ENCODE results near the gene APOD. TPM values are rescaled to one million over a fixed set of nuclear protein-coding genes. Genes with fewer than 3 reads are reported as not detected.

APOD gene
- total RNA-seq, 1 donor: not detected

DNA sequence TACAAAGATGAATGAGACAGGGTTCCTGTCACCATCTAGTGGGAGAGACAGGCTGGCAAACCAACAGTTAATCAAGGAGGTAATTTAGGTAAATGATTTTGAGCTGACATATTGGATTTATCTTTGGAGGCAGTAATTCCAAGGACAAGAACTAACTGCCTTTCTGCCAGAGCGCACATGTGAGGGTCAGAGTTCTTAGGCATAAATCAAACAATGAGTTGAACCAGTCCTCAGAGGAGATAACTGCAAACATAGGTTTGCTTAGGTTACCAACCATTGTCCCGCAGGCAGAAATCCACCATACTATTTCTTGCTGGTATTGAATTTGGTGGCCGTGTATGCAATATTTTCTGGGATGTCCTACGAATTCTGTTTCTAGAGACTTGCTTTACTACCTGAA is 26.4 kb downstream of the APOD start:
- no peak for DNase-seq (ENCODE audit: low read depth in 2 of 3, low spot score in 2 of 3)

DNA sequence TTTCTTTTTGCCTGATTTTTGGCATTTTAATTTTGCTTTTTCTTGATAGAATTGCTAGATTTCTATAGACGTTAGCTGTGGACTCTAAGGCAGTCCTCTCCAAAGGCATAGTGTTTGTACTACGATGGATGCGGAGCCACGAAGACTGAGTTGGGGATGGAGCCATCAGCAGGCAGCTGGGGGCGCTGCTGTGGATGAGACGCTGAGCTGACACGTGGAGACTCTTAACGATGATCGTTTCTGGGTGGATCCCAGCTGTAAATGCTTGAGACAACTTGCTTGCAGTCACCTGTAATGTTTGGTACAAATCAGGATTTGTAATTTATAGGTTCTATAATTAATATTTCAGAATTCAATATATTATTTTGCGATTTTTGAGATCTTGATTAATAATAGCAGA is 27.4 kb downstream of the APOD start:
- DNase-seq (ENCODE audit: low read depth in 2 of 3, low spot score in 2 of 3): peak in 1 of 3 donors; percentile 47

DNA sequence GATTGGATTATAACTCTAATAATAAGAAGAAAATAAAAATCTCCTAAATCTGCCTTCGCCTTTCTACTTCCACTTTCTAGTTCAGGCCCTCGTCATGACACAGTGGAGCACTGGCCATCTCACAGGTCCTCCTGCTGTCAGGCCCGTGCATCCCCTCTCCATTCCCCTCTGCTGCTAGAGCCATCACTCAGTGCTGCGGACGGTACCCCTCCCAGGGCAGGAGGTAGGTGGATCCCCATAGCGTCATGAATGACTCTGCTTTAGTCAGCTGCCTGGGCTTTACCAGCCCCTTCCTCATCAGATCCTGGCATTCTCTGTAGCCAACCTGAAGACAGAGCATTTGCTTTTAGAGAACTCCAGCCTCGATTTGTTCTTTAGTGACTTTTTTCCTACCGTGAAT is 28.6 kb downstream of the APOD start:
- DNase-seq (ENCODE audit: low read depth in 2 of 3, low spot score in 2 of 3): no peak

DNA sequence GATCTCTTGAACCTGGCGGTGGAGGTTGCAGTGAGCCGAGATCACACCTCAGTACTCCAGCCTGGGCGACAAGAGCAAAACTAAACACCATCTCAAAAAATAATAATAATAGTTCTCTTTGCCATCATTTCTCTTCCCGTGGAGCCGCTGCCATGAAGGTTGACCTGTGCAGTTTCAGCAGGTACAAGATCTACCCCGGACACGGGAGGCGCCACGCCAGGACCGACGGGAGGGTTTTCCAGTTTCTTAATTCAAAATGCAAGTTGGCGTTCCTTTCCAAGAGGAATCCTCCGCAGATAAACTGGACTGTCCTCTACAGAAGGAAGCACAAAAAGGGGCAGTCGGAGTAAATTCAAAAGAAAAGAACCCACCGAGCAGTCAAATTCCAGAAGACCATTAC is 29.3 kb downstream of the APOD start:
- no peak for DNase-seq (ENCODE audit: low read depth in 2 of 3, low spot score in 2 of 3)

DNA sequence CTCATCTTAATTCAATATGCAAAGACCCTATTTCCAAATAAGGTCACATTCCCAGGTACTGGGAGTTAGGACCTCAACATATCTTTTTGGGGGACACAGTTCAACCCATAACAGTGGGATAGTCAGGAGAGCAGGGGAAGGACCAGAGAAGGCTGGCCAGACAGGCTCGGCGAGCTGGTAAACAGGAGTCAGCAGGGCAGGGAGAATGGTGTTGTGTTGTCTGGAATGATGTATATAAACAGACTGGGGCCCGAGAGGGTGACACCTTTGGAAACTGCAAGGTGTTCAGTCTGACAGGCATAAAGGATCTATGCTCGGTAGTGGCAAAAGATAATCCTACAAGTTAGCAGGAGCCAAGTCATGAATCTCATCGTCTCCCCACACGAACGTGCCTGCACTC is 30.5 kb downstream of the APOD start:
- no peak for DNase-seq (ENCODE audit: low read depth in 2 of 3, low spot score in 2 of 3)

DNA sequence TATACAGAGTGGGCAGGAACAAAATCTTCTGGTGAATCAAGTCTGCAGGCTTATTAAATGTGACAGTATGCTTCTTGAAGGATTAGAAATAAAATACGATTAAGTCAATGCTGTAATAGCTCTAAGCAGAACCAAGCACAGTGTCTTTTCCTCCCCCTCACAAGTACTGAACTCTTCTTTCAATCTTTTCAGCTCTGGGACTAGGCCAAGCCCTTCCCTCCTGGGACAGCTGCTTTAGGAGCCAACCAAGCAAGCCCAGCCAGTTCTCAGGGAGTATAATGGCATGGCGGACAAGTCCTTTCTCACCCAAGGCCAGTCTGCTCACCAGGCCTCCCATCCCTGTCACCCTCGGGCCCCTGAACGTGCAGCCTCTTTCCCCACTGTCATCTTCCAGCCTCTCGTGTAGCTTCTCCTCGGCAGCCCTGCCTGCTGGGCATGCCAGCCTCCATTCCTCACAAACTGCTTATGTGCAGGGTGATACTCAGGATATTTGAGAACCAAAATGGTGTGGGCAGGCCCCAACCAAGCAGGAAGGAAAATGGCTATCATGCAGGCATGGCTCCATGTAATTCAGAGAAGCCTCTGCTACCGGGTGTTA is 32.3 kb downstream of the APOD start:
- DNase-seq (ENCODE audit: low read depth in 2 of 3, low spot score in 2 of 3): no peak

DNA sequence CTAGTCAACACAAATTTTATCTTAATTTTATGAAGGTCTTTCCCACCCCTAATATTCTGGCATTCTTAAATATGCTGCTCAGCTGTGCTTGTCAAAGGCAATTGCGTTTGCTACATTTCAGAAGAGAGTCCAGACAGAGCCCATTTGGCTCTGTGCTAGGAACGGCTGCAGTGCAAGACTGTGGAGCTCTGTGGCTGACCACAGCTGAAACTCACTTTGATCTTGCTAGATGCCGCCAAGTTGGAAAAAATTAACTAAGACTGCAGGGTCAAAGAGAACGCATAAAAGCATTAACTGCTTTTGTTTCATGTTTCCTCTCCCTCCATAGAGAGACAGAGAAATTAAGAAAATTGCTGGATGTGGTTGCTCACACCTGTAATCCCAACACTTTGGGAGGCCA is 33.0 kb downstream of the APOD start:
- DNase-seq (ENCODE audit: low read depth in 2 of 3, low spot score in 2 of 3): no peak

DNA sequence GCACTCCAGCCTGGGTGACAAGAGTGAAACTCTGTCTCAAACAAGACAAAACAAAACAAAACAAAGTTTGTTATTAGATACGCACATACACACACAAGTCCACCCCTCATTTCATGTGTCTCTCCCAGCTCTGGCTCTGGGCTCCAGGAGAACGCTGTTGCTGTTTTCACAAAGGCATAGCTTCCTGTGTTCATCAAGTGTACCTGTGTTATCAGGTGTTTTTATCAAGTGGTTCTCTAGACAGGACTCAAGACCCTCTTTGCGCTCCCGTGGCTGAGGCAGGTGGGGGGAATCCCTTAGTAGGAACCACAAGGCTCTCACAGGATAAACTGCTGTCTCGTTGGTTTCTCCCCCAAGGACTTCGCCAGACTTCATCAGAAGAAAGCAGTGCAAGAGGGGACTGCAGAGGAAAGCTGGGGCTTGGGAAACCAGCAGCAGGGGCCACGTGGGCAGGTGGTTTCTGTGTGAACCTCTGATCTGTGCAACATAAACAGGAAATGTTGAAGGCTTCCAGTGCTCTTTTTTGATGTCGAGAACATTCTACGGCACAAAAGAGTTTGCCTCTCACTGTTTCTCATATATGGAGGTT is 33.7 kb downstream of the APOD start:
- peak in 2 of 3 donors; percentile 36 to 73 for DNase-seq (ENCODE audit: low read depth in 2 of 3, low spot score in 2 of 3)

DNA sequence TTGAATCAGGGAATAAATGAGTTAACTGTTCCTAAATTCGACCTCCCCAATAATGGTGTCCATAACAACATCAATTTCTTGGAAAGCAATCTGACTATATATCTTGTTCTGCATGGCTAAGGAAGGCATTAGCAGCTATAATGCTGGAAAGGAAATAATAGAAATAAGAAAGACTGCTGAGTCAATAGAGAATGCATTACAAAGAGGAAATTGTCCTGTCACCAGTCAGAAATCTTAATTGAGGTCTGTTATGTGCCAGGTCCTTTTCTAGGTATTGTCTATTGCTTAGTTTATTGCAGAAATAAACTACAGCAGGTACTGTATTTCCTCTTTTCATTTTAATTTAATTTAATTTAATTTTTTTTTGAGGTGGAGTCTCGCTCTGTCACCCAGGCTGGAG is 34.8 kb downstream of the APOD start:
- DNase-seq (ENCODE audit: low read depth in 2 of 3, low spot score in 2 of 3): peak in 1 of 3 donors; percentile 32

DNA sequence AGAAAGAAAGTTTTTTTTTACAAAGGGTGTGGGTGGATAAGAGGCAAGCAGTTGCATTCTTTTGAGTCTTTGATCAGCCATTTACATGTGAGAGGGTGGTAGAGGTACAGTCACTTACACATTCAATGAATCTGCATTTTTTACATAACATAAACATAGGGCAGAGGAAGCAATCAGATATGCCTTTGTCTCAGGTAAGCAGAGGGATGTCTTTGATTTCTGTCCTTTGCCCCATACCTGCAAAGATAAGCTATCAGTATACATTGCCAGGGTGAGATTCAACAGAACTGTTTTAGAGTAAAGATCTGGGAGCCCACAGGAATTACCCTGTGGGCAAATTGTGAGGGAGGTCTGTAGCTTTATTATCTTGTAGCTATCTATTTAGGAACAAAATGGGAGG is 35.2 kb downstream of the APOD start:
- DNase-seq (ENCODE audit: low read depth in 2 of 3, low spot score in 2 of 3): no peak

DNA sequence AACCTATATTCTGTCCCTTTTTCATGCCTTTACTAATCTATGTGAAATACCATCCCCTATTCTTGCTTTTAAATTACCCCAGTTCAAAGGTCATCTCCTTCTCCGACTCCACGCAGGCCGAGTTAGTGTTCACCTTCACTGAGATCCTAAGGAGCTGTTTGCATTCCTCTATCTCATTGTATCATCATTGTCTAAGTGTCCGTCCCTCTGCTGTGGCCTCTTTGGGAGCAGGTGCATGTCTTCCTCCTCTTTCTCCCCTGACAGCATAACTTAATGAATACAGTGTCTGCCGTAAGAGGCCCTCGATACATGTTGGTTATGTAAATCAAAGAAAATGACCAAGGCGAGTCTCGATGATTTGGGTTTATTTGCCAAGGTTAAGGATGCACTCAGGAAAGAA is 35.7 kb downstream of the APOD start:
- DNase-seq (ENCODE audit: low read depth in 2 of 3, low spot score in 2 of 3): no peak

DNA sequence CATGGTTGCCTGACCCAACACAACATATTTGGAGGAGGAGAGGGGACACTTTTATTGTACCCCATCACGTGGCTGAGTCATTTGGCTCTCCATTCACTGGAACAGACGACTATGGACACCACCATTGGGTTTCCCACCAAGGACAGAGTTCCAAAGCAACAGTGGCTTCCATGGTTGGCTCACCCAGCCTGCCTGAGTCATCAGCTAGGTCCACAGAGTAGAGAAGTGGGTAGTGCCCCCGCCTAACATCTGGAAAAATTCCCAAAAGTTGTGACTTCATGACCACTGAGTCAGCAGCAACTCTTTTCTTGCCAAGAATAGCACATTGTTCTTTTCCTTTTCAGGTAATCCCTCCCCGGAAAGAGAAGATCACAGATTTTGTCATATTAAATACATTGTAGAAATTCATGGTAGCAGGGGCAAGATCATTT is 37.6 kb downstream of the APOD start:
- no peak for DNase-seq (ENCODE audit: low read depth in 2 of 3, low spot score in 2 of 3)

DNA sequence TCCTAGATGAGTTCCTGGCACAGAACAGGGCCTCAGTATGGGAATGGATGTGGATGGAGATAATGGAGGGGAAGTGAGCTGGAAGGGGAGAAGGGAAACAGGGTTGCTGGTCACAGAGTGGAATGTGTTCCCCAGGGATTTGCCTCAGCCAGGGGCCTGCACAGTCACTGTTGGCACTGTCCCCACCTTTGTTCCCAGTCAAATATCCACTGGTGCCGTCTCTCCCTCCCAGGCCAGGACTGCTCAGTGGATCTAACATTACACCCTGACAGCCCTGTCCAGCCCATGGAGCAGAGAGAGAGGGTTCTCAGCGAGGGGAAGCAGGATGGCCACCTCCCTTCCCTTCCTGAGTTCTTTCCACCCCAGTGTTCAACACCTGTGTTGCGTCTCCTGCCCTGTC is 39.1 kb downstream of the APOD start:
- no peak for DNase-seq (ENCODE audit: low read depth in 2 of 3, low spot score in 2 of 3)

DNA sequence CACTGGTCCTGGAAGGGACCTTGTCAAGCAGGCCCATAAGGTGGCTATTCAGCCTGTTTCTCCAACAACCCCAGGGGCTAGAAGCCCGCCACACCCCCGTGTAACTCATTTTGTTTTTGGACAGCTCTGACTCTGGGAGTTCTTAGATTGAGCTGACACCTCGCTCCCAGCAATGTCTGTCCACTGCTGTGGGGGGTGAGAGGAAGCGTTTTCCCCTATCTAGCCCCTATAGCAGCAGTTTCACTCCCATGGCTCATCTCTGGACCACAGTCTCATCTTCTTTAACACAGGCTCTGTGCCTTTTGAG is 39.6 kb downstream of the APOD start:
- DNase-seq (ENCODE audit: low read depth in 2 of 3, low spot score in 2 of 3): no peak

DNA sequence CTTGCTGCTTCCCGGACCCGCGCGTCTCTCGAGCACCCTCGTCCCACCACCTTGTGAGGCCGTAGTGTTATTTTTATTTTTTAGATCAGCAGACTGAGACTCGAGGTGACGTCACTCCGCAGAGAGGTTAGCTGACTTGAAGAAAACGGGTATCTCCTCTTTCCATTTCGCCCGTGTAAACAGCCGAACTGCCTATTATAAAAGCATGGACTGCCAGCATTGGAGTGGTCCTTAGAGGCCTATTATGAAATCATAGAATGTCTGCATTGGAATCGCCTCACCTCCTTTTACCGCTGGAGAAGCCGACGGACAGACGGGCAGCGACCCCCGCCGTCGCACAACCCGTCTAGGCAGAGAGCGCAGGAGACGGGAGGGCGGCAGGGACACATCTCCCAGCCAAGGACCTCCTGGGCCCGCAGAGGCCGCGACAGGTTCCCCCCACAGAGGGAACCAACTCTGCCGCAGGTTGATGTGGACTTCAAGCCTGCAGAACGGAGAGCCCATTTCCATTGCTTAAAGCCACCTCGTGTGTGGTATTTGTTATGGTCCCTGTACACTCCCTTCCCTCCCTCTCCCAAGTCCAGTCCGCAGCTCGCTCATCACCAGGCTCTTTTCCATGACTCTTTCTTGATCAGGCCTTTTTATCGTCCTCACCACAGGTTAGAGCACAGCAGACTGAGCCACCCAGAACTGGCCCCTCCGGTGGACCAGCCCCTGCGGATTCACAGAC is 40.1 kb downstream of the APOD start:
- DNase-seq (ENCODE audit: low read depth in 2 of 3, low spot score in 2 of 3): no peak

DNA sequence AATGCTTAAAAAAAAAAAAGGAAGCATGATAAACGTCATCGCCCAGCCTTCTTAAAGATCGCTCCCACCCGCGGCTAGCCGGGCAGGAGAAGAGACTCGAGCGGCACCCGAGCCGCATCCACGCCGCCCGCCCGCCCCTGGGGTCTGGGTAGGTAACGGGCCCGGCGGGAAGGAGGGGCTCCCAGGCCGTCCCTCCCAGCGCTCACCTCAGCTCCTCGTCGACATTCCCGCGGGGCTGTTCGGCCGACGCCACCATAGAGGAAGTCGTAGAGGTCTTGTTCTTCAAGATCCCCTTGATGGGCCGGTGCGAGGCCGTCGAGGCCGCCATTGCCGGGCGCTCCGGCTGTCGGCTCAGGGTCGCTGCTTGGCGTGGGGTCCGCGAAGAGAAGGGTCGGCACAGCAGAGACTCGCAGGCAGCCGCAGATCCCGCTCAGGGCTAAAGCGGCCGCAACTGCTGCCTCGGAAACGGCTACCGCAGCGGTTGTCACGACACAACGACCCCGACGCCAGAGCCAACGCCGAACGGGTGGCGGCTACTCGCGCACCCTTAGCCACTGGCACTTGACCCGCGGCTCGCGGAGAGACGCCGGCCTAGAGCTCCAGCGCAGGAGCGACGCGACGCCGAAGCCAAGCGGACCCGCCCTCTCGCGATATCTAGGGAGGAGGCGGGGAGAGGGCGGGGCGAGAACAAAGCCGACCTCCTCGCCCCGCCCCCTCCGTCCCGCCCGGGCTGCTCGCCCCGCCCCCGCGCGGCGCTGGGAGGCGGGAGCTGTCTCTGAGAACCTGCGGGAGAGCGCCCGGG is 40.8 kb downstream of the APOD start, which contains the start of gene PPP1R2:
Gene PPP1R2, minus strand, starts transcription at position 628 of the 802 bp plus-strand sequence. Its CDS starts 300 bp downstream, at position 328.
- peak; percentile 89 to 91 (median 91) for DNase-seq (ENCODE audit: low read depth in 2 of 3, low spot score in 2 of 3)

DNA sequence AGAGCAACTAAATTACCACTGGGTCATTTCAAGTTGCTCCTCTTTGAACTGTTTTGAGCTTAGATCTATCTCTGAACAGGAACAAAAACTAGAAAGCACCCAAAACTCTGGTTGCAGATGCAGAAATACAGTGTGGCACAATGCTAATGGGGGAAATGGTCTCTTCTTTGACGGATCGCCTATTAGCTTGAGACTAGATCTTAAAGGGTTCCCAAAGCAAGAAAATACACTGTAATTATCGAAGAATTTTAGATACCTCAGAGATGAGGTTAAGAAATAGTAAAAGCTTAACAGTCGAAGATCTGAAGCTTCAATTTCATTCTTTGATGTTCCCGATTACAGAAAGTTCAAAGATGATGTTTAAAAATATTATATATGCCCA is 41.4 kb downstream of the APOD start:
- peak in 1 of 3 donors; percentile 27 for DNase-seq (ENCODE audit: low read depth in 2 of 3, low spot score in 2 of 3)

DNA sequence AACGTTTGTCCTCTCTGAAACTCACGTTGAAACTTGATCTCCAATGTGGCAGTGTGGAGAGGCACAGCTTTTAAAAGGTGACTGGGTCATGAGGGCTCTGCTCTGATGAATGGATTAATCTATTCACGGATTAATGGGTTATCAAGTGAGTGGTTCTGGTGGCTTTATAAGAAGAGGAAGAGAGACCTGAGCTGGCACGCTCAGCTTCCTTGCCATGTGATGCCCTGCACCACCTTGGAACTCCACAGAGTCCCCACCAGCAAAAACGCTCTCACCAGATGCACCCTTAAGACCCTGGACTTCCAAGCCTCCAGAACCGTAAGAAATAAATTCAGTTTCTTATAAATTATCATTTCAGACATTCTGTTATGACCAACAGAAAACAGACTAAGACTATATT is 43.2 kb downstream of the APOD start:
- DNase-seq (ENCODE audit: low read depth in 2 of 3, low spot score in 2 of 3): no peak

DNA sequence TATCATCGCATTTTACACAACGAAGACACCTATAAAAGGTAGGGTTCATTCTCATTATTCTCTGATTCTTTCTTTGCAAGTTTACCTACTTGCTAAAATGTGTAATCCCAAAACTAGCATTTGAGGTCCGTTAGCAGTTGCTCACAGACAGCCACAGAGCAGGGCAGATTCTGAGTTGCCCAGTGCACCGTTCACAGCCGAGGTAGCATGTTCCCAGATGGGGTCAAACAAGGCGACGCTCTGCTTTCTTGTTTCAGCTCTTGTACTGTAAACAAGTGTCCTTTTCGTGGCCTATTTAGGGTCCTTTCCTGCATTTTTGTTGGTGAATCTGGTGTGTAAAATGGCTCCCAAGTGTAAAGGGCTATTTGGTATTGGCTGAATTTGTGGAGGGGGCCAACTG is 43.7 kb downstream of the APOD start:
- no peak for DNase-seq (ENCODE audit: low read depth in 2 of 3, low spot score in 2 of 3)

DNA sequence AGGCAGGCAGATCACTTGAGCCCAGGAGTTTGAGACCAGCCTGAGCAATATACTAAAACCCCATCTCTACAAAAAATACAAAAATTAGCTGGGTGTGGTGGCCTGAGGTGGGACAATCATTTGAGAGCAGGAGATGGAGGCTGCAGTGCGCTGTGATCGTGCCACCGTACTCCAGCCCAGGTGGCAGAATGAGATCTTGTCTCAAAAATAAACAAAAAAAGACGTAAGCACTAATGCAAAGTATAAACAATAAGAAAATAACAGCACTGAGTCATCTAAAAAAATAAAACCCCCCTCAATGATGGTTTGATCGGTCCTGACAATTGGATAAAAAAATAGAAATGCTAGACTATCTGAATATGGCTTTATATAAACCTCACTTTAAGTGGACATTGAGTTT is 44.3 kb downstream of the APOD start:
- DNase-seq (ENCODE audit: low read depth in 2 of 3, low spot score in 2 of 3): no peak

DNA sequence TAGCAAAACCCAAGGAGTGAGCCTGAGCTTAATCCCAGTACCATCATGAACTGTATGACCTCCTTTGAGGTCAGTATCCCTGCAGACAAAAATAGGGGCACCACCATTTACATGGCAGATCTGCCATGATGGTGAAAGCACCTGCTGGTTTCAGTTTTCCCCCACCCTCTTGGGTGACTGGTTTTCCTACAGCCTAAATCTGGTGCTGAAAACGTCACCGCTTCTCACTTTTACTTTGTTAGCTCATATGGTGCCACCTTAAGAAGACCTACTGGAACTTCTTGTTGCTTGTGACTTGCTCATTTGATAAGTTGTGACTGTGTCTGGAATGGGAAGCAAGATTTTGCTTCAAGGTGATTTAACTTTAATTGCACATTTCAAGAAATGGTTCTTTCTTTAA is 45.7 kb downstream of the APOD start:
- no peak for DNase-seq (ENCODE audit: low read depth in 2 of 3, low spot score in 2 of 3)

DNA sequence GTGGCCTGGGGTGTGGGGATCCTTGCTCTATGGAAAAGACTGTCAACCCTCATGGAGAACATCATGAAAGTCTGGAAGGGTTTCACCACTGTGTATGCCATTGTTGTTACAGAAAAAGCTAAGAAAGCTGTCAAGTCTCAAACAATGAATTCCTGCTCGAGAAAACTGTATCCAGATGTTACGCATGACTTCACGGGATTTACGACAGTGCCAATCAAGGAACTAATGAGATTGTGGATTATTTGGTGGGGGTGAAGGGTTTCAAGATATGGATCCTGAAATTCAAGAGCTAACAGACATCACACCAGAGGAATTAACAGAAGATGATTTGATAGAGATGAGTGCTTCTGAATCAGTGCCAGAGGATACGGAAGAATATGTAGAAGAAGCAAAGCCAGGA is 48.4 kb downstream of the APOD start:
- DNase-seq (ENCODE audit: low read depth in 2 of 3, low spot score in 2 of 3): no peak

Data from hematopoietic multipotent progenitor cell (in vitro differentiated cells).